IMR-90 (cell line): ENCODE measurements around the gene DUSP2. TPM values are rescaled to one million over a fixed set of nuclear protein-coding genes. Genes with fewer than 3 reads are reported as not detected.

ENCODE experiments used
- ATAC-seq: fragments of 200-7000 bp; cut with Tn5 transposase; 2 replicates; pipeline ENCODE4 v1.9.1; 2020; ENCODE audit warnings: low read depth, mild to moderate bottlenecking, moderate library complexity
- BruUV-seq: library from RNA; stranded (reverse); fragments of 400-500 nt; replicated peaks from 2 replicates; lab custom pipeline; 2021; lab: Mats Ljungman, UMichigan
- CTCF ChIA-PET: fragments of 300-600 bp; formaldehyde crosslinking; extraction: SDS; loops from one replicate; lab custom pipeline; 2021; ENCODE audit warnings: antibody characterized with exemption; lab: Yijun Ruan, JAX
- POLR2A ChIA-PET: fragments of 300-600 bp; sonication (Branson Sonifier 250); formaldehyde crosslinking; loops from one replicate; lab custom pipeline; 2022; ENCODE audit warnings: antibody characterized with exemption; ENCODE audit not compliant: unreplicated experiment; lab: Charles Lee
- DNase-seq: peaks from one replicate; pipeline ENCODE4 v3.0.0; 2013
- H2AFZ ChIP-seq: replicated peaks from 2 replicates; pipeline ENCODE3; 2013; ENCODE audit warnings: low read length, mild to moderate bottlenecking; ENCODE audit not compliant: poor library complexity
- H2AK5ac ChIP-seq: 2 replicates; pipeline ENCODE4 v1.6.1; 2013; ENCODE audit warnings: low read depth, low read length, inconsistent platforms
- H2AK9ac ChIP-seq: replicated peaks from 2 replicates; pipeline ENCODE3; 2013; ENCODE audit warnings: mild to moderate bottlenecking, low read depth, low read length, moderate library complexity; ENCODE audit not compliant: poor library complexity
- H2BK120ac ChIP-seq: 2 replicates; pipeline ENCODE4 v1.6.1; 2013; ENCODE audit warnings: low read depth, low read length, inconsistent platforms
- H2BK15ac ChIP-seq: 3 replicates; pipeline ENCODE4 v1.6.1; 2013; ENCODE audit warnings: low read depth, low read length, inconsistent platforms
- H2BK20ac ChIP-seq: 2 replicates; pipeline ENCODE4 v1.6.1; 2013; ENCODE audit warnings: low read depth, mild to moderate bottlenecking, inconsistent platforms, low read length, moderate library complexity
- H2BK5ac ChIP-seq: 2 replicates; pipeline ENCODE4 v1.6.1; 2013; ENCODE audit warnings: mild to moderate bottlenecking, low read depth, low read length, inconsistent platforms; ENCODE audit not compliant: poor library complexity, severe bottlenecking
- H3K14ac ChIP-seq: replicated peaks from 2 replicates; pipeline ENCODE4 v1.6.1; 2013; ENCODE audit warnings: low read depth, low read length, inconsistent platforms
- H3K18ac ChIP-seq: 2 replicates; pipeline ENCODE4 v1.6.1; 2013; ENCODE audit warnings: low read depth, low read length, control low read depth
- H3K23ac ChIP-seq: 2 replicates; pipeline ENCODE4 v1.6.1; 2013; ENCODE audit warnings: low read depth, low read length, inconsistent platforms
- H3K27ac ChIP-seq: 2 replicates; pipeline ENCODE4 v1.5.1; 2013; ENCODE audit warnings: mild to moderate bottlenecking, control low read depth, low read length; ENCODE audit not compliant: insufficient read depth
- H3K27me3 ChIP-seq: 2 replicates; pipeline ENCODE4 v1.6.1; 2013; ENCODE audit warnings: low read length; ENCODE audit not compliant: control insufficient read depth, insufficient read depth
- H3K36me3 ChIP-seq: 2 replicates; pipeline ENCODE4 v1.6.1; 2013; ENCODE audit warnings: low read length, mixed read lengths; ENCODE audit not compliant: control insufficient read depth, insufficient read depth
- H3K4ac ChIP-seq: 2 replicates; pipeline ENCODE4 v1.6.1; 2013; ENCODE audit warnings: low read depth, low read length, inconsistent platforms
- H3K4me1 ChIP-seq: 2 replicates; pipeline ENCODE4 v1.6.1; 2013; ENCODE audit warnings: low read length, mixed read lengths; ENCODE audit not compliant: control insufficient read depth, insufficient read depth
- H3K4me2 ChIP-seq: 2 replicates; pipeline ENCODE4 v1.6.1; 2013; ENCODE audit warnings: low read depth, mild to moderate bottlenecking, control low read depth, low read length, moderate library complexity
- H3K4me3 ChIP-seq: 2 replicates; pipeline ENCODE4 v1.5.1; 2013; ENCODE audit warnings: low read depth, mild to moderate bottlenecking, control low read depth, low read length, moderate library complexity; ENCODE audit not compliant: insufficient read depth
- H3K56ac ChIP-seq: 2 replicates; pipeline ENCODE4 v1.6.1; 2013; ENCODE audit warnings: low read length, inconsistent platforms; ENCODE audit not compliant: insufficient read depth; ENCODE audit errors: extremely low read depth
- H3K79me1 ChIP-seq, 2 experiments: 2 replicates each; pipeline ENCODE4 v1.6.1; 2013; ENCODE audit warnings: low read length in 2 of 2, inconsistent platforms in 1 of 2, low read depth in 1 of 2
- H3K9ac ChIP-seq: 2 replicates; pipeline ENCODE4 v1.6.1; 2013; ENCODE audit warnings: low read depth, low read length, control low read depth
- H3K9me1 ChIP-seq: 2 replicates; pipeline ENCODE4 v1.6.1; 2013; ENCODE audit warnings: low read length, inconsistent platforms; ENCODE audit not compliant: insufficient read depth
- H3K9me3 ChIP-seq: 2 replicates; pipeline ENCODE4 v1.6.1; 2013; ENCODE audit warnings: low read length; ENCODE audit not compliant: control insufficient read depth, insufficient read depth
- H4K20me1 ChIP-seq: 2 replicates; pipeline ENCODE4 v1.6.1; 2013; ENCODE audit warnings: low read length, inconsistent platforms; ENCODE audit not compliant: insufficient read depth
- H4K5ac ChIP-seq: 2 replicates; pipeline ENCODE4 v1.6.1; 2013; ENCODE audit warnings: mild to moderate bottlenecking, low read depth, low read length, control low read depth
- H4K8ac ChIP-seq, 2 experiments: 2 replicates each; pipeline ENCODE4 v1.6.1; 2013; ENCODE audit warnings: low read depth in 2 of 2, low read length in 2 of 2, control low read depth in 1 of 2, inconsistent platforms in 1 of 2
- H4K91ac ChIP-seq: 2 replicates; pipeline ENCODE4 v1.6.1; 2013; ENCODE audit warnings: low read depth, low read length, inconsistent platforms; ENCODE audit not compliant: insufficient read depth
- CEBPB ChIP-seq: IDR thresholded peaks from 2 replicates; pipeline ENCODE4 v1.6.1; 2012; ENCODE audit warnings: low read depth, low read length, improper control_type of control experiment
- CTCF ChIP-seq: conservative IDR thresholded peaks from 2 replicates; pipeline ENCODE4 v1.5.1; 2012; ENCODE audit warnings: mild to moderate bottlenecking, low read depth, low read length, improper control_type of control experiment
- ELK1 ChIP-seq: fragments of 150-350 bp; IDR thresholded peaks from 2 replicates; pipeline ENCODE4 v1.6.1; 2016; ENCODE audit warnings: low read depth, mild to moderate bottlenecking, low read length, moderate library complexity, borderline replicate concordance
- MAZ ChIP-seq: IDR thresholded peaks from 2 replicates; pipeline ENCODE4 v1.6.1; 2012; ENCODE audit warnings: low read depth, mild to moderate bottlenecking, low read length, improper control_type of control experiment, moderate library complexity, borderline replicate concordance
- NFE2L2 ChIP-seq: fragments of 150-350 bp; IDR thresholded peaks from 2 replicates; pipeline ENCODE4 v1.6.1; 2016; ENCODE audit warnings: low read depth, mild to moderate bottlenecking, low read length
- POLR2A ChIP-seq: IDR thresholded peaks from 2 replicates; pipeline ENCODE4 v1.6.1; 2012; ENCODE audit warnings: mild to moderate bottlenecking, low read depth, low read length
- RAD21 ChIP-seq: IDR thresholded peaks from 2 replicates; pipeline ENCODE4 v1.6.1; 2012; ENCODE audit warnings: low read length, improper control_type of control experiment
- WGBS, 2 experiments: methylation state at CpG; one replicate each; pipeline versions ENCODE4 v1.1.5 to v1.1.7; 2013; ENCODE audit warnings: missing lambda C conversion rate in 2 of 2; ENCODE audit not compliant: insufficient read length in 1 of 2; ENCODE audit errors: extremely low coverage in 2 of 2; 5-methylcytosine and 5-hydroxymethylcytosine counted together
- dilution Hi-C: fragments of 300-500 bp; cut with HindIII; formaldehyde crosslinking; loops from one replicate; pipeline ENCODE4 v1.14.3; 2018; ENCODE audit warnings: low sequenced_read_pairs; ENCODE audit not compliant: unreplicated experiment
- in situ Hi-C: fragments of 300-500 bp; cut with MboI; formaldehyde crosslinking; loops from 3 replicates; pipeline ENCODE4 v1.14.3; 2019; ENCODE audit warnings: low sequenced_read_pairs, inconsistent platforms, mixed read lengths
- intact Hi-C: fragments of 100-400 bp; cut with micrococcal nuclease; formaldehyde crosslinking; loops from 2 replicates; pipeline ENCODE4 v1.10.0; 2022
- polyA plus RNA-seq, 3 experiments: library from polyadenylated mRNA; depleted of rRNA; stranded (reverse); fragments of >200 nt; gene quantifications; 2 replicates each; pipeline ENCODE4 v1.2.3, GENCODE V29; 2012; ENCODE audit warnings: low replicate concordance in 1 of 3
- total RNA-seq: library from RNA; depleted of rRNA; stranded (reverse); fragments of >200 nt; gene quantifications from 2 replicates; pipeline ENCODE4 v1.2.3, GENCODE V29; 2012

DUSP2 gene
- total and polyA plus RNA-seq, 2 of the 4 experiments (the other 2 are of a cell fraction), result 1.8 to 3.8 TPM

DNA sequence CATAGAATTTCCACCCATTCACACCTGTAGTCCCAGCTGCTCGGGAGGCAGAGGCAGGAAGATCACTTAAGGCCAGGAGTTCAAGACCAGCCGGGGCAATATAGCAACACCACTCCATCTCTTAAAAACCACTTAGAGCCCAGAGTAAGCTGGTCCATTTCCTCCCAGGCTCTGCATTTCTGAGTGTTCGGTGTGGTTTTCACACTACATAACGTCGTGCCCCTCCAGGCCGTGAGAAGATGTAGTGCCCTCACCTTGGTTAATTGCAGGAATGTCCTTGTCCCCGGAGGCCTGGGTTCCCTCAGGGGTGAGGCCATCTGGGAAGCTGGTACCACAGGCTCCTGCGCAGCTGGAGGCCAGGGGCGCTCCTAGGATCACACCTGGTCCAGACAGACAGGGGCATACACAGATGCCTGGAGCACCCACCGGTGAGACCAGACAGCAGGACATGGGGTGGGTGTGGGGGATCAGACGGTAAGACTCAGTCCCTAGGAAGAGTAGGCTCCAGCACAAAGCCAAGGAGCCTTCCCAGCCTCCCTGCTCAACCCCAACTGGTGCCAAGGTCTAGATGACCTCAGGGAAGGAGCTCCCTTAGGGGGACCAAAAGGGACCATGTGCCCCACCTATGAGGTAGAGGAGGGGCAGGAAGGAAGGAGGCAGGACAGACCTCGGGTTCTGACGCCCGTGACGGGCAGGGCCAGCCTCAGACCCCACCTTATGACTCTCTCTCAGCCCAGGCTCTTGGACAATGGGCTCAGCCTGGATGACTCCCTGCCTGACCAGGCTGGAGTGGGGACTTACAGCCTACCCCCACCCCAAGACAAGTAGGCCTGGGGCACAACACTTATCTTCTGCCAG is 7.7 kb downstream of the DUSP2 start:
- Histone ChIP-seq H3K14ac (no peak overlapping the region), H3K9me1 (no peaks in the 10 kb centered on the region), H4K91ac (no peak overlapping the region), H3K79me1 (no peaks in the 10 kb centered on the region), H3K4ac (no peak overlapping the region), H2BK15ac (no peak overlapping the region), H3K9me3 (no peaks in the 10 kb centered on the region), H2AK9ac (no peak overlapping the region), H3K27me3 (peaks cover 40% of the 10 kb centered on the region), H2BK120ac (no peak overlapping the region), H3K4me2 (no peak overlapping the region), H4K8ac (no peak overlapping the region), H3K27ac (no peak overlapping the region), H3K4me3 (no peak overlapping the region), H2BK20ac (no peak overlapping the region), H3K23ac (no peak overlapping the region), H3K56ac (no peak overlapping the region), H2BK5ac (no peak overlapping the region), H3K9ac (no peak overlapping the region), H2AK5ac (no peak overlapping the region), H3K36me3 (no peaks in the 10 kb centered on the region), H4K20me1 (no peaks in the 10 kb centered on the region), H2AFZ (no peak overlapping the region), H3K4me1 (no peaks in the 10 kb centered on the region), H4K5ac (no peak overlapping the region), H3K18ac (no peak overlapping the region)
- in situ Hi-C loops, result loop anchor here (10.0 kb wide), 1 partner anchor 127 kb away; the partner anchor contains the start of genes CIAO1 and TMEM127
- ATAC-seq, result no peak
- CTCF ChIA-PET, result interaction anchor here (0.6 to 0.7 kb wide), 2 partner anchors 37 kb away, joined by 3 to 4 read pairs; no protein-coding TSS in a partner anchor
- dilution Hi-C loops, result no loop called here
- DNase-seq, result no peak
- 78% methylated on average over 2 of the region's 15 CpGs; no CpG with 5 or more reads in 1 of the 2 experiments for WGBS, 2 experiments
- intact Hi-C loops, result loop anchor here (1.0 to 2.0 kb wide), 3 partner anchors 37 to 371 kb away; no protein-coding TSS in a partner anchor
- BruUV-seq, result no TSS peak
- POLR2A ChIA-PET, result interaction anchor here (0.5 kb wide), 1 partner anchor 156 kb away, joined by 4 read pairs; no protein-coding TSS in a partner anchor
- TF ChIP-seq CTCF (no peak), POLR2A (peak; percentile 17; the same call in 1 of the 2 replicates), NFE2L2 (no peak), MAZ (no peak), CEBPB (no peak), ELK1 (no peak), RAD21 (no peak)
